ENCODE results near the gene NEDD8.

NEDD8 gene

GRCh38 chr14:24181371-24182077 lies 50.6 kb downstream of the NEDD8 start:
- DNase-seq (ENCODE audit: low read depth): no peak
- no peak overlapping the region for H3K4me3 ChIP-seq (ENCODE audit: low read length)
- TF ChIP-seq, protein P1, sequence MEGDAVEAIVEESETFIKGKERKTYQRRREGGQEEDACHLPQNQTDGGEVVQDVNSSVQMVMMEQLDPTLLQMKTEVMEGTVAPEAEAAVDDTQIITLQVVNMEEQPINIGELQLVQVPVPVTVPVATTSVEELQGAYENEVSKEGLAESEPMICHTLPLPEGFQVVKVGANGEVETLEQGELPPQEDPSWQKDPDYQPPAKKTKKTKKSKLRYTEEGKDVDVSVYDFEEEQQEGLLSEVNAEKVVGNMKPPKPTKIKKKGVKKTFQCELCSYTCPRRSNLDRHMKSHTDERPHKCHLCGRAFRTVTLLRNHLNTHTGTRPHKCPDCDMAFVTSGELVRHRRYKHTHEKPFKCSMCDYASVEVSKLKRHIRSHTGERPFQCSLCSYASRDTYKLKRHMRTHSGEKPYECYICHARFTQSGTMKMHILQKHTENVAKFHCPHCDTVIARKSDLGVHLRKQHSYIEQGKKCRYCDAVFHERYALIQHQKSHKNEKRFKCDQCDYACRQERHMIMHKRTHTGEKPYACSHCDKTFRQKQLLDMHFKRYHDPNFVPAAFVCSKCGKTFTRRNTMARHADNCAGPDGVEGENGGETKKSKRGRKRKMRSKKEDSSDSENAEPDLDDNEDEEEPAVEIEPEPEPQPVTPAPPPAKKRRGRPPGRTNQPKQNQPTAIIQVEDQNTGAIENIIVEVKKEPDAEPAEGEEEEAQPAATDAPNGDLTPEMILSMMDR (IDR thresholded peaks at IDR 0.05; ENCODE audit: insufficient read depth, low read depth, low read length, missing control alignments): no peak

- DNase-seq (ENCODE audit: low read depth): peak; percentile 39
- TF ChIP-seq, protein P1 (IDR thresholded peaks at IDR 0.05; ENCODE audit: insufficient read depth, low read depth, low read length, missing control alignments): no peak
- H3K4me3 ChIP-seq (ENCODE audit: low read length): no peak overlapping the region
Observed at GRCh38 chr14:24179961-24180796, 52.0 kb downstream of the NEDD8 start.

- no peak overlapping the region for H3K4me3 ChIP-seq (ENCODE audit: low read length)
- DNase-seq (ENCODE audit: low read depth): no peak
- TF ChIP-seq, protein P1 (IDR thresholded peaks at IDR 0.05; ENCODE audit: insufficient read depth, low read depth, low read length, missing control alignments): no peak
Observed at GRCh38 chr14:24179294-24179960, 52.7 kb downstream of the NEDD8 start.

DNA sequence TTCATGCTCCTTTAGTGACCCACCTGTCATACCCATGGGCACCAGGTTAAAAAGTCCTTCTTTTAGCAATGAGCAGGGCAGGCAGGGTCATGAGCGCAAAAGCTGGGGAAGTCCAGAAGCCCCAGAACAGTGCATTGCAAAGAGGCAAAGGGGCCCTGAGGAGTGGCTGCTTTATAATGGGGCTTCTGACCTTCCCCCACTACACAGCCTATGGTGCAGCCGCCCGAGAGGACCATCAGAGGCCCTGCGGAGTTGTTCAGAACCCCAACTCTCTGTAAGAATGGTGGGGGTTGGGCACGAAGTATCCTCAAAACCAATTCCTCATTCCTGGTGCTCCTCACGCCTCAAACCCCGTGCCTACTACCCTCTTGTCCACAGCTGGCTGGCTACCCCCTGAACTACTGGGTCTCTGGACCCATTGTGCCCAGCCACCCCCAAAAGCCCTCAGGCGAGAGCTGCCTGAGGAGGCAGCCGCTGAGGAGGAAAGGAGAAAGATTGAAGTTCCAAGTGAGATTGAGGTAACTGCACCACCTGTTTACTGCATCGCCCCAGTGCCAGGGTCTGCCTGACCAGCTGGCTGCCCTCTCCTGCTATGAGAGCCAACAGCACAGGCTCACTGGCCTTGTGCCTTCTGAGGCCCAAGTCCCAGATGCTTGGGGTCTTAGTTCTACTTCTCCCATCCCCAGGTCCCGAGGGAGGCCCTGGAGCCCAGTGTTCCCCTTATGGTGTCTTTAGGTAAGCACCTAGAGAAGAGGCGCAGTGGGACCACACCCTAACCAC lies 53.6 kb downstream of the NEDD8 start:
- no peak overlapping the region for H3K4me3 ChIP-seq (ENCODE audit: low read length)
- DNase-seq (ENCODE audit: low read depth): no peak
- TF ChIP-seq, protein P1 (IDR thresholded peaks at IDR 0.05; ENCODE audit: insufficient read depth, low read depth, low read length, missing control alignments): no peak

DNA sequence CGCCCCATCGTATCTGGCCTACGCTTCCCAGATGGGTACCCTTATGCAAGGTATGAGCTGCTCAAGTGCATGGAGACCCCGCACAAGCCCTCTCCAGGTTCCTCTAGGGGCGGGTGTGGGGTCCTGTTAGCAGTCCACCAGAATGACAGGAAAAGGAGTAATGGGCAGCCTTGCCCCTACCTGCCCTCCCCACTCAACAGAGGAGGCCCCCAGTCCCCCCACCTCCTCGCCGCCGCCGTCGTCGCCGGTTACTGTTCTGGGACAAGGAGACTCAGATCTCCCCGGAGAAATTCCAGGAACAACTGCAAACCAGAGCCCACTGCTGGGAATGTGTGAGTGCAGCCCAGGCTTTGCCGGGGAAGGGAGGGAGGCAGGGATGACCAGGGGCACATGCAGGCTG lies 54.3 kb downstream of the NEDD8 start:
- TF ChIP-seq, protein P1 (IDR thresholded peaks at IDR 0.05; ENCODE audit: insufficient read depth, low read depth, low read length, missing control alignments): no peak
- no peak overlapping the region for H3K4me3 ChIP-seq (ENCODE audit: low read length)
- DNase-seq (ENCODE audit: low read depth): no peak

DNA sequence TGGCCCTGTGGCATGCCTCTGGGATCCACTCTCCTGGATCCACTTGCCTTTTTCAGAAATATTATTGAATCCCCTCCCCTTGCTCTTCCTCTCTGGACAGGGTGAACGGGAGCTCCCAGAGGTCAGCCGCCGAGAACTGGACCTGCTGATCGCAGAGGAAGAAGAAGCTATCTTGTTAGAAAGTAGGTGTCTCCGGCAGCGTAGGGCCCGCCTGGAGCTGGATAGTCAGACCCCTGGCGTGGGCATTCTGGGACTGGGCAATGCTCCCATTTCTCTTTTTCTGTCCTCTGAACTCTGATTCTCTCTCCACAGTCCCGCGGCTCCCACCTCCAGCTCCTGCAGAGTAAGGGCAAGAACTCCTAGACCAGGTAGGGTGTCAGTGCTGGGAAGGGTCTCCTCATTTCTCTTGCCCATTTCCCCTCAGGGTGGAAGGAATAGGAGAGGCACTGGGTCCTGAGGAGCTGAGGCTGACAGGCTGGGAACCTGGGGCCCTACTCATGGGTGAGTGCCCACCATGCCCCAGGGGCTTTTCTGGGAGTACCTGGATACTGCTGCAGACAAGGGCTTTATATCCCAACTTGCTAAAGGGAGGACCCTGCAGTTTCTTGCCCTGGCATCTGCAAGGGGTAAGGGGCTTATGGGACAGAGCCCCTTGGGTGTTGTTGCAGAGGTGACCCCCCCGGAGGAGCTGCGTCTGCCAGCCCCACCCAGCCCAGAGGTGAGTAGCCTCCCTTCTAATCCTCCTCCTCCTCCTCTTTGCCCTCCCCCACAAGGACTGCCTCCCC lies 54.9 kb downstream of the NEDD8 start:
- no peak for DNase-seq (ENCODE audit: low read depth)
- TF ChIP-seq, protein P1 (IDR thresholded peaks at IDR 0.05; ENCODE audit: insufficient read depth, low read depth, low read length, missing control alignments): no peak
- no peak overlapping the region for H3K4me3 ChIP-seq (ENCODE audit: low read length)

All from epithelial cell of esophagus (primary cell).